Endodermal cell (in vitro differentiated cells): ENCODE measurements around the gene SS18L1. TPM values are rescaled to one million over a fixed set of nuclear protein-coding genes. Genes with fewer than 3 reads are reported as not detected.

Source experiments
- DNase-seq: peaks from one replicate; pipeline ENCODE4 v3.0.0-alpha.2; 2017
- H3K27ac ChIP-seq: 2 replicates; pipeline ENCODE4 v1.5.1; 2013; ENCODE audit warnings: mild to moderate bottlenecking, low read depth, low read length, moderate library complexity
- H3K27me3 ChIP-seq: 2 replicates; pipeline ENCODE4 v1.6.1; 2013; ENCODE audit warnings: mild to moderate bottlenecking, low read length, moderate library complexity; ENCODE audit not compliant: insufficient read depth, control insufficient read depth, poor library complexity, severe bottlenecking
- H3K36me3 ChIP-seq: 2 replicates; pipeline ENCODE4 v1.7.0; 2013; ENCODE audit warnings: mild to moderate bottlenecking, low read length, moderate library complexity; ENCODE audit not compliant: control insufficient read depth, insufficient read depth
- H3K4me1 ChIP-seq: one replicate; pipeline ENCODE4 v1.7.0; 2013; ENCODE audit warnings: low read length; ENCODE audit not compliant: control insufficient read depth, insufficient read depth
- H3K4me3 ChIP-seq: 2 replicates; pipeline ENCODE4 v1.5.1; 2013; ENCODE audit warnings: mild to moderate bottlenecking, low read length, moderate library complexity
- H3K9ac ChIP-seq: 2 replicates; pipeline ENCODE4 v1.6.1; 2013; ENCODE audit warnings: mild to moderate bottlenecking, low read length, moderate library complexity; ENCODE audit not compliant: poor library complexity, severe bottlenecking; ENCODE audit errors: extremely low read depth
- H3K9me3 ChIP-seq: 2 replicates; pipeline ENCODE4 v1.6.1; 2013; ENCODE audit warnings: mild to moderate bottlenecking, low read length, moderate library complexity; ENCODE audit not compliant: control insufficient read depth
- H3K27ac Mint-ChIP-seq: 2 replicates; pipeline ENCODE4 v1.8.0; 2020; ENCODE audit warnings: mixed read lengths
- H3K27me3 Mint-ChIP-seq: 2 replicates; pipeline ENCODE4 v1.8.0; 2021; ENCODE audit warnings: mild to moderate bottlenecking, mixed read lengths; ENCODE audit not compliant: insufficient read depth
- H3K36me3 Mint-ChIP-seq: 2 replicates; pipeline ENCODE4 v1.8.0; 2020; ENCODE audit warnings: low read depth, mixed read lengths
- H3K4me1 Mint-ChIP-seq: 2 replicates; pipeline ENCODE4 v1.8.0; 2020; ENCODE audit warnings: mixed read lengths
- H3K4me3 Mint-ChIP-seq: 2 replicates; pipeline ENCODE4 v1.8.0; 2020; ENCODE audit warnings: mild to moderate bottlenecking, moderate library complexity, mixed read lengths
- H3K9me3 Mint-ChIP-seq: 2 replicates; pipeline ENCODE4 v1.8.0; 2020; ENCODE audit warnings: mild to moderate bottlenecking, mixed read lengths
- WGBS, 2 experiments: methylation state at CpG; one replicate each; pipeline versions ENCODE4 v1.1.5 to v1.1.7; 2013; ENCODE audit warnings: missing lambda C conversion rate in 2 of 2, mixed read lengths in 1 of 2; ENCODE audit not compliant: insufficient coverage in 1 of 2, insufficient read length in 1 of 2; 5-methylcytosine and 5-hydroxymethylcytosine counted together
- total RNA-seq, 2 donors: library from RNA; stranded (reverse); fragmentation: NEBNext Ultra II Directional in 1 of 2; extraction: Animal tissue kit (Norgen Biotek cat#: 25700) in 1 of 2; gene quantifications; 2 replicates in 1 of 2; 3 replicates in 1 of 2; pipeline ENCODE4 v1.2.1, GENCODE V29; 2021
- TF ChIP-seq, protein P1 (sequence below): fragments of 200-600 bp; sonication (generic); conservative IDR thresholded peaks from 2 replicates; pipeline ENCODE4 v1.5.0; 2021; ENCODE audit warnings: antibody characterized with exemption, mild to moderate bottlenecking

SS18L1 gene
- total RNA-seq, 2 donors from 2014 or later = 23.2 to 28.8 TPM

- DNase-seq = peak; percentile 71
- H3K9me3 Mint-ChIP-seq = no peaks in the 10 kb centered on the region
- 0% methylated on average over 1 to 77 of the region's 77 CpGs for WGBS, 2 experiments
- Histone ChIP-seq H3K4me3 (peak overlapping the region; percentile 92), H3K9me3 (no peaks in the 10 kb centered on the region), H3K27ac (peak overlapping the region; percentile 85), H3K36me3 (peaks cover 39% of the 10 kb centered on the region), H3K27me3 (no peaks in the 10 kb centered on the region), H3K9ac (peak overlapping the region; percentile 66), H3K4me1 (peaks cover 5% of the 10 kb centered on the region)
- peaks cover 38% of the 10 kb centered on the region for H3K36me3 Mint-ChIP-seq
- peaks cover 2% of the 10 kb centered on the region for H3K27me3 Mint-ChIP-seq
- TF ChIP-seq, protein P1, sequence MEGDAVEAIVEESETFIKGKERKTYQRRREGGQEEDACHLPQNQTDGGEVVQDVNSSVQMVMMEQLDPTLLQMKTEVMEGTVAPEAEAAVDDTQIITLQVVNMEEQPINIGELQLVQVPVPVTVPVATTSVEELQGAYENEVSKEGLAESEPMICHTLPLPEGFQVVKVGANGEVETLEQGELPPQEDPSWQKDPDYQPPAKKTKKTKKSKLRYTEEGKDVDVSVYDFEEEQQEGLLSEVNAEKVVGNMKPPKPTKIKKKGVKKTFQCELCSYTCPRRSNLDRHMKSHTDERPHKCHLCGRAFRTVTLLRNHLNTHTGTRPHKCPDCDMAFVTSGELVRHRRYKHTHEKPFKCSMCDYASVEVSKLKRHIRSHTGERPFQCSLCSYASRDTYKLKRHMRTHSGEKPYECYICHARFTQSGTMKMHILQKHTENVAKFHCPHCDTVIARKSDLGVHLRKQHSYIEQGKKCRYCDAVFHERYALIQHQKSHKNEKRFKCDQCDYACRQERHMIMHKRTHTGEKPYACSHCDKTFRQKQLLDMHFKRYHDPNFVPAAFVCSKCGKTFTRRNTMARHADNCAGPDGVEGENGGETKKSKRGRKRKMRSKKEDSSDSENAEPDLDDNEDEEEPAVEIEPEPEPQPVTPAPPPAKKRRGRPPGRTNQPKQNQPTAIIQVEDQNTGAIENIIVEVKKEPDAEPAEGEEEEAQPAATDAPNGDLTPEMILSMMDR = no peak
- H3K4me1 Mint-ChIP-seq = peaks cover 14% of the 10 kb centered on the region
- no peak overlapping the region for H3K27ac Mint-ChIP-seq
- peak overlapping the region; percentile 75 for H3K4me3 Mint-ChIP-seq
These were observed 20.7 kb upstream of the SS18L1 start for GRCh38 chr20:62122654-62123449.

DNA sequence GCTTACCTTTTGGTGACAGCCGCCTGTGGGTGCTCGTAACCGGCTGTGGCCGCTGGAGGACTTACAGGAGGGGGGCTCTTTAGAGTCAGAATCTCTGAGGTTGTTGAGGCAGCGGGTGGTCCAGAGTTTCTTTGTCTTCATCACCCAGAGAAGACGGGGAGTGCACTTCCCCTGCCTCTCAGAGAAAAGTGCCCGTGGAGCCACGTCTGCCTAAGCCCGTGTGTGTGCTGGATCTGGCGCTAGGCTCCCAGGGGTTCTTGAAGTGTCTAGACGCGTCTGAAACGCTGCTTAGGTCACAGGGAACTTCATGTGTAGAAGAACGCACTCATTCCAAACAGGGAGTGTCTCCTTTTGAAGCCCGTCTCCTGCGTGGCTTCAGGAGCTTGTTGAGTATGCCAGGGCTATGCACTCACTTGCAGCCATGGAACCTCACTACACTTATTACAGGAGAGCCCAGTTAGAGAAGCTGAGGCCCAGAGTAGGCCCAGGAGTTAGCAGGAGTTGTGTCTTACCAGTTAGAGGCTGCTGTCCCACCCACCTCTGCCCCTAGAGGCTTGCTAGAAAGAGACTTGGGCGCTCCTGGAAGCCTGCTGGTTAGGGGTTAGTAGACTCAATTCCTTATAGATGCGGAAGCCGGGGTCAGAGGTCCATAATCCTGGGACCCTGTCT lies 20.0 kb upstream of the SS18L1 start:
- peak overlapping the region; percentile 61 for H3K27ac Mint-ChIP-seq
- H3K9me3 Mint-ChIP-seq = no peaks in the 10 kb centered on the region
- H3K4me1 ChIP-seq = peaks cover 5% of the 10 kb centered on the region
- H3K36me3 Mint-ChIP-seq = peaks cover 46% of the 10 kb centered on the region
- H3K36me3 ChIP-seq = peaks cover 46% of the 10 kb centered on the region
- H3K9me3 ChIP-seq = no peaks in the 10 kb centered on the region
- peaks cover 2% of the 10 kb centered on the region for H3K27me3 Mint-ChIP-seq
- H3K4me3 Mint-ChIP-seq = peak overlapping the region; percentile 75
- H3K4me1 Mint-ChIP-seq = peaks cover 14% of the 10 kb centered on the region
- DNase-seq = peak; percentile 70
- TF ChIP-seq, protein P1 = peak; percentile 52
- peak overlapping the region; percentile 66 for H3K9ac ChIP-seq
- no peaks in the 10 kb centered on the region for H3K27me3 ChIP-seq
- peak overlapping the region; percentile 85 for H3K27ac ChIP-seq
- H3K4me3 ChIP-seq = peak overlapping the region; percentile 92
- WGBS, 2 experiments = 41 to 44% methylated on average over 13 to 19 of the region's 19 CpGs

- Mint-ChIP-seq H3K27me3 (no peaks in the 10 kb centered on the region), H3K36me3 (peaks cover 68% of the 10 kb centered on the region), H3K9me3 (no peaks in the 10 kb centered on the region), H3K4me1 (peaks cover 13% of the 10 kb centered on the region), H3K4me3 (no peak overlapping the region), H3K27ac (no peak overlapping the region)
- Histone ChIP-seq H3K4me3 (no peak overlapping the region), H3K4me1 (peaks cover 5% of the 10 kb centered on the region), H3K9me3 (no peaks in the 10 kb centered on the region), H3K9ac (no peak overlapping the region), H3K36me3 (peaks cover 72% of the 10 kb centered on the region), H3K27me3 (no peaks in the 10 kb centered on the region), H3K27ac (no peak overlapping the region)
- 96 to 97% methylated on average over 16 to 20 of the region's 20 CpGs for WGBS, 2 experiments
- no peak for DNase-seq
- TF ChIP-seq, protein P1 = no peak
These were observed 17.4 kb upstream of the SS18L1 start for GRCh38 chr20:62126141-62126540.
